GM10248 (cell line): Measurements from ENCODE around the gene ZNF12.

Experiments
- CTCF ChIA-PET: fragments of 300-600 bp; sonication (Branson Sonifier 250); formaldehyde crosslinking; extraction: SDS; loops from one replicate; lab custom pipeline; 2021; ENCODE audit warnings: antibody characterized with exemption; lab: Yijun Ruan, JAX
- POLR2A ChIA-PET: fragments of 350-650 bp; sonication (Branson Sonifier 250); formaldehyde crosslinking; extraction: SDS; loops from one replicate; lab custom pipeline; 2020; ENCODE audit warnings: antibody characterized with exemption; lab: Yijun Ruan, JAX
- DNase-seq: peaks from one replicate; pipeline ENCODE4 v3.0.0; 2012; ENCODE audit errors: extremely low spot score
- TF ChIP-seq, protein P1 (sequence below): IDR thresholded peaks from 2 replicates; pipeline ENCODE4 v1.5.1; 2012; ENCODE audit warnings: mild to moderate bottlenecking, low read depth; ENCODE audit errors: extremely low read depth, missing control alignments, control extremely low read depth

ZNF12 gene

DNA sequence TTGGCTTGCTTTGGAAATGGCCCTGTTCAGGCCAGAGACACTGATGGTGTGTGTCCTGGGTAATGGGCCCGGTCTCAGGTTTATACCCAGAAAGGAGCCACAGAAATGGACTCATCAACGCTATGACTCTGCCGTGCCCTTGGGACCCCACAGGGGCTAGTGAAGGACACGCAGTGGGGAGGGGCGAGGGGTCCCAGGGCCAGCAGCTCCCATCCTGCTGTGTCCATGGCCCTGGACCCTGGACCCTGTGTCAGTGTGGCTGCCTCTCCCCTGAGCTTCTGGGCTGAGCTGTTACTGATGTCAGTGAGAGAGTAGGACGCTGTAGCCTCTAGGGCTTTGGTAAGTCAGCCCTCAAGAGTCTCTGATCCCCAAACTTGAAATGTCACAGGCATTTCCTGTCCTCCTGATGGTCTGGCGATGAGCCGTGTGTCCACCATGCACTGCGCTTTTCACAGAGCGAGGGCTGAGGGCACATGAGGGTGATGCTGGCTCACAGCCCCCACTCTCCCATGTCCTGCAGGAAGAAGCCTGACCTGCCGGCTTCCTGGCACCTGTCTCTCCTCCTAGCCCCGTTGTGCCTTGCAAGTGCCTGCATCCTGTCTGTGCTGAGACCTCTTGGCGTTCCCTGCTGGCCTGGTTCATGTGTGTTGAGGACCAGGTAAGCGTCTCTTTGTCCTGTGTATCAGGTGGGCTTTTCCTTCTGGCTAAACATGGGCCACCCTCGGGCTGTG, 65.3 kb downstream of the ZNF12 start:
- TF ChIP-seq, protein P1, sequence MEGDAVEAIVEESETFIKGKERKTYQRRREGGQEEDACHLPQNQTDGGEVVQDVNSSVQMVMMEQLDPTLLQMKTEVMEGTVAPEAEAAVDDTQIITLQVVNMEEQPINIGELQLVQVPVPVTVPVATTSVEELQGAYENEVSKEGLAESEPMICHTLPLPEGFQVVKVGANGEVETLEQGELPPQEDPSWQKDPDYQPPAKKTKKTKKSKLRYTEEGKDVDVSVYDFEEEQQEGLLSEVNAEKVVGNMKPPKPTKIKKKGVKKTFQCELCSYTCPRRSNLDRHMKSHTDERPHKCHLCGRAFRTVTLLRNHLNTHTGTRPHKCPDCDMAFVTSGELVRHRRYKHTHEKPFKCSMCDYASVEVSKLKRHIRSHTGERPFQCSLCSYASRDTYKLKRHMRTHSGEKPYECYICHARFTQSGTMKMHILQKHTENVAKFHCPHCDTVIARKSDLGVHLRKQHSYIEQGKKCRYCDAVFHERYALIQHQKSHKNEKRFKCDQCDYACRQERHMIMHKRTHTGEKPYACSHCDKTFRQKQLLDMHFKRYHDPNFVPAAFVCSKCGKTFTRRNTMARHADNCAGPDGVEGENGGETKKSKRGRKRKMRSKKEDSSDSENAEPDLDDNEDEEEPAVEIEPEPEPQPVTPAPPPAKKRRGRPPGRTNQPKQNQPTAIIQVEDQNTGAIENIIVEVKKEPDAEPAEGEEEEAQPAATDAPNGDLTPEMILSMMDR, result no peak
- no peak for DNase-seq
- POLR2A ChIA-PET, result no interaction called here
- CTCF ChIA-PET, result interaction anchor here (1.1 to 1.2 kb wide), 2 partner anchors 20 to 88 kb away, joined by 3 read pairs; no protein-coding TSS in a partner anchor

DNA sequence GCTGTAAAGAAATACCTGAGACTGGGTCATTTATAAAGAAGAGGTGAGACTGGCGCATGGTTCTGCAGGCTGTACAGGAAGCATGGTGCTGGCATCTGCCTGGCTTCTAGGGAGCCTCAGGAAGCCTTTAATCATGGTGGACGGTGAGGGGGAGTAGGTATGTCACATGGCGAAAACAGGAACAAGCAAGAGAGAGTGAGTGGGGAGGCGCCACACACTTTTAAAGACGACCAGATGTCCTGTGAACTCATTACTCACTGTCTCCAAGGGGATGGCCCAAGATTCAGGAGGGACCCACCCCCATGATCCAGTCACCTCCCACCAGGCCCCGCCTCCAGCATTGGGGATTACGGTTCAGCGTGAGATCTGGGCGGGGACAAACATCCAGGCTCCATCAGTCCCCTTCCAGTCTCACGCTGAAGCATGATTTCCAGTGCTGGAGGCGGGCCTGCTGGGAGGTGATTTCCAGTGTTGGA, 66.5 kb downstream of the ZNF12 start:
- CTCF ChIA-PET, result interaction anchor here (1.2 kb wide), 1 partner anchor 63 kb away, joined by 3 read pairs; the partner anchor contains the start of gene ZDHHC4
- no peak for DNase-seq

DNA sequence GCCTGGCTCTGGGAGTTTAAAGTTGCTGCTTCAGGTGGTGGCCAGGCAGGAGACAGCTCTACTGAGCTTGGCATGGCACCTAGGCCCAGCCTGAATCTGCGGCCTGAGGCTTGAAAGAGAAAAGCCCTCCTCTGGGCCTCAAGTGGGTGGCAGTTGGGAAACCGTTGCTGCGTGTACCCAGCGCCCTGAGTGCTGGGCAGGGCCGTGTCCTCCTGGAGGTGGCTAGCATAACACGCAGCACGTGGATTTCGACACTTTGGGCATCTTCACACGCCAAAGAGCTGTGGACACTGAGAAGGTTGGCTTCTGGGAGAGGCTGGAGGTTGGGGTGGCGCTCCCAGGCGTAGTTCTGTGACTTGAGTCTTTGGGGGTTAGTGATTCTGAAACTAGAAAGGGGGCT, 67.1 kb downstream of the ZNF12 start:
- TF ChIP-seq, protein P1, result no peak
- ChIA-PET CTCF (interaction anchor here (1.2 kb wide), 1 partner anchor 62 kb away, joined by 3 read pairs; the partner anchor contains the start of gene ZDHHC4), POLR2A (no interaction called here)
- no peak for DNase-seq

More for the DNA sequence above, 66.5 kb downstream of the ZNF12 start:
- TF ChIP-seq, protein P1, result no peak
- POLR2A ChIA-PET, result no interaction called here

DNA sequence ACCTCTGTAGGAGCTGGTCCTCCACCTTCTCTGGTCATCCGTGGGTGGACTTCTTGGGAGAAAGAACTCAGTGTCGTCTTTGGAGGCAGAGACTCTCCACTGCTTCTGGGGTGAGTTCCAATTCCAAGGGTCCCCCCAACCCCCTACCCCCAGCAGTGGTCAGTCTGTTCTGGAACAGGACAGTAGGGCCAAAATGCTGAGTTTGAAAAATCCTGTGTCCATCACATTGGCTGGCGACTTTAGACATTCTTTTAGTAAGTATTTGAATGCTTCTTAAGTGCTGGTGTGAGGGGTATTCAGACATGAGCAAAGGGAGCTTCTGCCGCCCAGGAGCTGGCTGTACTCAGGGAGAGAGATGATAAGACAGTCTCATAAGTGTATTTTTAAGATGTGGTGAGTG, 67.7 kb downstream of the ZNF12 start:
- no peak for DNase-seq
- CTCF ChIA-PET, result interaction anchor here (1.2 to 1.4 kb wide), 2 partner anchors 61 to 90 kb away, joined by 3 read pairs; partner anchors contain the start of gene ZDHHC4
- TF ChIP-seq, protein P1, result no peak
- POLR2A ChIA-PET, result no interaction called here
